B cell (primary cell): ENCODE data around the gene C6orf136. TPM values are rescaled to one million over a fixed set of nuclear protein-coding genes. Genes with fewer than 3 reads are reported as not detected.

Source experiments
- ATAC-seq: fragments of 200-7000 bp; cut with Tn5 transposase; one replicate; pipeline ENCODE4 v1.10.0; 2021; ENCODE audit warnings: low read depth, mild to moderate bottlenecking, moderate number of reproducible peaks, moderate library complexity
- CTCF ChIA-PET: fragments of 350-600 bp; sonication (Branson Sonifier 250); formaldehyde crosslinking; loops from one replicate; lab custom pipeline; 2021; ENCODE audit warnings: antibody characterized with exemption, inconsistent platforms; lab: Charles Lee
- POLR2A ChIA-PET: fragments of 350-600 bp; sonication (Branson Sonifier 250); formaldehyde crosslinking; loops from one replicate; lab custom pipeline; 2021; ENCODE audit warnings: antibody characterized with exemption; lab: Charles Lee
- DNase-seq: peaks from one replicate; pipeline ENCODE4 v3.0.0; 2013
- H2AFZ ChIP-seq: 2 replicates; pipeline ENCODE4 v1.6.1; 2012; ENCODE audit warnings: mild to moderate bottlenecking, low read depth, low read length; ENCODE audit not compliant: insufficient read depth, poor library complexity, severe bottlenecking
- H3K27ac ChIP-seq, 2 donors: 1 replicate in 1 of 2; 2 replicates in 1 of 2; pipeline ENCODE4 v1.5.1; 2012 to 2013; ENCODE audit warnings: low read length in 2 of 2, mild to moderate bottlenecking in 2 of 2, moderate library complexity in 1 of 2
- H3K27me3 ChIP-seq, 4 experiments: fragments of 200-600 bp in 1 of 4; sonication (generic) in 1 of 4; replicated peaks in 1 of 4; 1 replicate in 2 of 4; 2 replicates in 2 of 4; pipeline versions ENCODE4 v1.6.1 to v1.7.0; 2013 to 2016; ENCODE audit warnings: low read length in 3 of 4, mild to moderate bottlenecking in 2 of 4, mixed read lengths in 1 of 4, moderate library complexity in 1 of 4; ENCODE audit not compliant: insufficient read depth in 4 of 4, control insufficient read depth in 3 of 4; ENCODE audit errors: control extremely low read depth in 1 of 4
- H3K36me3 ChIP-seq, 2 experiments: replicated peaks in 1 of 2; 1 replicate in 1 of 2; 2 replicates in 1 of 2; pipeline versions ENCODE4 v1.6.1 to v1.7.1; 2013; ENCODE audit warnings: low read length in 1 of 2; ENCODE audit not compliant: insufficient read depth in 2 of 2, control insufficient read depth in 1 of 2; ENCODE audit errors: control extremely low read depth in 1 of 2, extremely low read depth in 1 of 2
- H3K4me1 ChIP-seq, 2 donors: fragments of 200-600 bp in 1 of 2; sonication (generic) in 1 of 2; 1 replicate in 1 of 2; 2 replicates in 1 of 2; pipeline versions ENCODE4 v1.5.1 to v1.6.1; 2013 to 2017; ENCODE audit warnings: low read length in 2 of 2; ENCODE audit not compliant: control insufficient read depth in 2 of 2, insufficient read depth in 2 of 2
- H3K4me2 ChIP-seq: replicated peaks from 2 replicates; pipeline ENCODE3; 2012; ENCODE audit warnings: mild to moderate bottlenecking, low read depth, low read length; ENCODE audit not compliant: poor library complexity, severe bottlenecking
- H3K4me3 ChIP-seq, 5 experiments: fragments of 200-600 bp in 1 of 5; sonication (generic) in 1 of 5; 1 replicate in 3 of 5; 2 replicates in 2 of 5; pipeline versions ENCODE4 v1.5.1 to v1.7.0; 2011 to 2016; ENCODE audit warnings: low read length in 4 of 5, mild to moderate bottlenecking in 4 of 5, low read depth in 2 of 5, control low read depth in 1 of 5, moderate library complexity in 1 of 5; ENCODE audit not compliant: insufficient read depth in 1 of 5; ENCODE audit errors: control extremely low read depth in 1 of 5, extremely low read depth in 1 of 5
- H3K79me2 ChIP-seq: fragments of 200-600 bp; sonication (generic); one replicate; pipeline ENCODE4 v1.6.0; 2016; ENCODE audit warnings: low read length; ENCODE audit not compliant: control insufficient read depth, insufficient read depth
- H3K9ac ChIP-seq: fragments of 200-600 bp; sonication (generic); 2 replicates; pipeline ENCODE4 v1.6.1; 2017; ENCODE audit warnings: mild to moderate bottlenecking, low read length, moderate library complexity
- H3K9me3 ChIP-seq, 3 donors: one replicate each; pipeline versions ENCODE4 v1.6.1 to v1.7.1; 2013; ENCODE audit warnings: low read length in 2 of 3; ENCODE audit not compliant: control insufficient read depth in 2 of 3, insufficient read depth in 1 of 3; ENCODE audit errors: control extremely low read depth in 1 of 3
- H4K20me1 ChIP-seq: 2 replicates; pipeline ENCODE4 v1.6.0; 2012; ENCODE audit warnings: mild to moderate bottlenecking, low read length; ENCODE audit not compliant: insufficient read depth, control insufficient read depth, poor library complexity, severe bottlenecking
- H3K27ac Mint-ChIP-seq: one replicate; pipeline ENCODE4 v1.8.0; 2021; ENCODE audit warnings: mixed read lengths
- H3K27me3 Mint-ChIP-seq: one replicate; pipeline ENCODE4 v1.8.0; 2021; ENCODE audit warnings: mixed read lengths
- H3K4me1 Mint-ChIP-seq: one replicate; pipeline ENCODE4 v1.8.0; 2021; ENCODE audit warnings: mixed read lengths
- H3K4me3 Mint-ChIP-seq: one replicate; pipeline ENCODE4 v1.8.0; 2021; ENCODE audit warnings: mixed read lengths
- H3K9me3 Mint-ChIP-seq: one replicate; pipeline ENCODE4 v1.8.0; 2022; ENCODE audit warnings: mixed read lengths; ENCODE audit not compliant: insufficient read depth
- EZH2 ChIP-seq: IDR thresholded peaks from 2 replicates; pipeline ENCODE4 v1.6.1; 2012; ENCODE audit warnings: borderline replicate concordance, low read depth, mild to moderate bottlenecking, moderate library complexity, low read length; ENCODE audit not compliant: insufficient read depth, poor library complexity, severe bottlenecking
- WGBS: methylation state at CpG from one replicate; pipeline ENCODE4 v1.1.5; 2013; ENCODE audit warnings: missing lambda C conversion rate; ENCODE audit not compliant: insufficient coverage; 5-methylcytosine and 5-hydroxymethylcytosine counted together
- intact Hi-C: fragments of 100-400 bp; cut with micrococcal nuclease; formaldehyde crosslinking; loops from one replicate; pipeline ENCODE4 v1.10.0; 2022
- polyA plus RNA-seq: library from polyadenylated mRNA; depleted of rRNA; stranded (reverse); fragments of >200 nt; gene quantifications from 2 replicates; pipeline ENCODE4 v1.2.3, GENCODE V29; 2012
- total RNA-seq, 2 donors: library from RNA; stranded (reverse); fragments of 120-200 nt in 1 of 2; gene quantifications; 1 replicate in 1 of 2; 2 replicates in 1 of 2; pipeline versions ENCODE4 v1.2.3 to v1.2.4, GENCODE V29; 2013 to 2022
- TF ChIP-seq, protein P1 (sequence below): fragments of 200-600 bp; IDR thresholded peaks from one replicate; pipeline ENCODE4 v1.8.0; 2022; ENCODE audit warnings: antibody characterized with exemption, mild to moderate bottlenecking

The C6orf136 gene
- total and polyA plus RNA-seq, 2 donors (not counting 1 experiment from before 2014, with no cell fraction given) = 36.6 to 37.2 TPM

DNA sequence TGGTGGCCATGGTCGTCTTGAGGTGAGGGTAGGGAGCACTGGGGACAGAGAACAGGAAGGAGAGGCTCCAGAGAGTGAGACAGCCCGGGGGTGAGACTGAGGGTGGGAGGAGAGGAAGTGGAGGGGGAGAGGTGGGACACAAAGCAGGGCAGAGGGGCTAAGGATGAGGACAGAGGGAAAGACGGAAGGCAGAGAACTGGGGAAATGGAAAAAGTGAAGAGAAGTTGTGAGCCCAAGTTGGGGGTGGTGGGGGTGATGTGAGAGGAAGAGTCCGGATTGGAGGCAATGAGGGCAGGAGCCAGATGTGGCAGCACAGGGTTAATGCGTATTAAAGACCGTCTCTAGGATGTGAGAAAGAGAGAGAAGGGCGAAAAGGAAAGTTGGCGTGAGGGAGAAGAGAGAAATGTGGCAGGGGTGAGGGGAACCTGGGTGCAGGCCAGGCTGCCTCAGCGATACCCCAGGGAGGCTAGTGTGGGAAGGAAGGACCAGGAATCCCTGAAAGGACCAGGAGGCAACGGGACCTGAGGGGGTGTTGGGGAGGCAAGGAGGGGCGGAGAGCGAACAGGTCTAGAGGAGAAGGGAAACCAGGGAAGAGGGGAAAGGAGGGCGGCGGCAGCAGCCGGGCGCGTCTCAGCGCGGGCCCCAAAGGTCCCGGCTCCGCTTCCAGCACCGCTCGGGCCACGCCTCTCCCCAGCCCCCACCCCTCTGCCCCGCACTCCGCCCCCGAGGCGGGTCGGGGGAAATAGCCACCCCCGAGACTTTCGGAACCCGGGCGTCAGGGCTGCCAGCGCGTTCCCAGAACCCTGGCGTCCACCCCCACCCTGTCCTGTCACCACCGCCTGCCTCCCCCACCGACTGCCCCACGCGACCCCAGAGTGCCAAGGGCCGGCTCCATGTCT is 39.3 kb downstream of the C6orf136 start, which contains the start of gene PPP1R18:
Gene PPP1R18, minus strand, starts transcription at position 637 of the 899 bp plus-strand sequence. Its CDS starts 627 bp downstream, at position 10.
- peaks cover 0 to 7% of the 10 kb centered on the region in 2 experiments for H3K36me3 ChIP-seq
- peak within 1 kb of the TSS; percentile 82 for H2AFZ ChIP-seq
- CTCF ChIA-PET = interaction anchor here (2.8 to 19.8 kb wide), 2 partner anchors 41 to 45 kb away, joined by 11 to 963 read pairs; partner anchors contain the start of genes MDC1 and TUBB
- TF ChIP-seq, protein P1, sequence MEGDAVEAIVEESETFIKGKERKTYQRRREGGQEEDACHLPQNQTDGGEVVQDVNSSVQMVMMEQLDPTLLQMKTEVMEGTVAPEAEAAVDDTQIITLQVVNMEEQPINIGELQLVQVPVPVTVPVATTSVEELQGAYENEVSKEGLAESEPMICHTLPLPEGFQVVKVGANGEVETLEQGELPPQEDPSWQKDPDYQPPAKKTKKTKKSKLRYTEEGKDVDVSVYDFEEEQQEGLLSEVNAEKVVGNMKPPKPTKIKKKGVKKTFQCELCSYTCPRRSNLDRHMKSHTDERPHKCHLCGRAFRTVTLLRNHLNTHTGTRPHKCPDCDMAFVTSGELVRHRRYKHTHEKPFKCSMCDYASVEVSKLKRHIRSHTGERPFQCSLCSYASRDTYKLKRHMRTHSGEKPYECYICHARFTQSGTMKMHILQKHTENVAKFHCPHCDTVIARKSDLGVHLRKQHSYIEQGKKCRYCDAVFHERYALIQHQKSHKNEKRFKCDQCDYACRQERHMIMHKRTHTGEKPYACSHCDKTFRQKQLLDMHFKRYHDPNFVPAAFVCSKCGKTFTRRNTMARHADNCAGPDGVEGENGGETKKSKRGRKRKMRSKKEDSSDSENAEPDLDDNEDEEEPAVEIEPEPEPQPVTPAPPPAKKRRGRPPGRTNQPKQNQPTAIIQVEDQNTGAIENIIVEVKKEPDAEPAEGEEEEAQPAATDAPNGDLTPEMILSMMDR = no peak
- no peak for TF ChIP-seq EZH2
- H3K4me3 ChIP-seq = peak within 1 kb of the TSS; percentile 91 to 100 (median 97)
- no peaks in the 10 kb centered on the region for H3K27me3 Mint-ChIP-seq
- H3K27ac Mint-ChIP-seq = peak within 1 kb of the TSS; percentile 99
- peaks cover 44 to 49% of the 10 kb centered on the region in 2 donors for H3K4me1 ChIP-seq
- no peaks in the 10 kb centered on the region for H3K27me3 ChIP-seq
- H3K9me3 Mint-ChIP-seq = no peaks in the 10 kb centered on the region
- H3K79me2 ChIP-seq = peaks cover 67% of the 10 kb centered on the region
- peak within 1 kb of the TSS; percentile 98 for H3K9ac ChIP-seq
- peak; percentile 87 for DNase-seq
- peak within 1 kb of the TSS; percentile 100 for H3K4me2 ChIP-seq
- peaks cover 72% of the 10 kb centered on the region for H3K4me1 Mint-ChIP-seq
- intact Hi-C loops = loop anchor here (2.0 kb wide), 1 partner anchor 13 kb away; the partner anchor contains the start of gene DHX16
- peak; percentile 23 for ATAC-seq
- H4K20me1 ChIP-seq = peaks cover 54% of the 10 kb centered on the region
- WGBS = under 1% methylated on average over 35 of the region's 41 CpGs
- no peaks in the 10 kb centered on the region for H3K9me3 ChIP-seq
- H3K4me3 Mint-ChIP-seq = peak within 1 kb of the TSS; percentile 97
- POLR2A ChIA-PET = interaction anchor here (3.2 to 8.7 kb wide), 2 partner anchors 32 to 34 kb away, joined by 45 to 216 read pairs; partner anchors contain the start of genes MDC1 and TUBB
- peak within 1 kb of the TSS; percentile 93 to 97 for H3K27ac ChIP-seq
